HepG2 (cell line): ENCODE results near the gene CORO1C. TPM values are rescaled to one million over a fixed set of nuclear protein-coding genes. Genes with fewer than 3 reads are reported as not detected.

Experiments
- AGO1 ChIP-seq: fragments of 200-400 bp; formaldehyde crosslinking; IDR thresholded peaks from 2 replicates; pipeline ENCODE4 v1.6.1; 2017; ENCODE audit warnings: mild to moderate bottlenecking, low read depth, low read length, moderate library complexity; ENCODE audit not compliant: poor library complexity, severe bottlenecking
- FLYWCH1 ChIP-seq: sonication (generic); formaldehyde crosslinking; IDR thresholded peaks from 2 replicates; pipeline ENCODE4 v1.8.1; 2023; ENCODE audit warnings: mild to moderate bottlenecking, missing genetic modification reagents
- HOXA7 ChIP-seq: sonication (generic); formaldehyde crosslinking; IDR thresholded peaks from 2 replicates; pipeline ENCODE4 v1.8.1; 2022; ENCODE audit warnings: mild to moderate bottlenecking, missing genetic modification reagents, moderate library complexity
- HOXD1 ChIP-seq: sonication (generic); formaldehyde crosslinking; IDR thresholded peaks from 2 replicates; pipeline ENCODE4 v1.5.0; 2020; ENCODE audit warnings: missing genetic modification reagents
- KDM1A ChIP-seq: IDR thresholded peaks from 2 replicates; pipeline ENCODE4 v1.6.1; 2016; ENCODE audit warnings: missing compliant biosample characterization
- MYPOP ChIP-seq: sonication (generic); formaldehyde crosslinking; IDR thresholded peaks from 2 replicates; pipeline ENCODE4 v1.8.1; 2023; ENCODE audit warnings: mild to moderate bottlenecking, moderate library complexity, missing genetic modification reagents
- NONO ChIP-seq, 2 experiments: fragments of 450-650 bp in 1 of 2; sonication (generic) in 1 of 2; formaldehyde crosslinking in 1 of 2; IDR thresholded peaks in 1 of 2; conservative IDR thresholded peaks in 1 of 2; 2 replicates each; pipeline versions ENCODE4 v1.6.1 to v1.8.0; 2017 to 2022; ENCODE audit warnings: mild to moderate bottlenecking in 1 of 2, missing genetic modification reagents in 1 of 2, moderate library complexity in 1 of 2
- PCBP2 ChIP-seq: fragments of 200-400 bp; formaldehyde crosslinking; optimal IDR thresholded peaks from 2 replicates; pipeline ENCODE3; 2018; ENCODE audit warnings: low read length, low read depth; ENCODE audit not compliant: poor library complexity, severe bottlenecking
- RAD21 ChIP-seq: fragments of 450-650 bp; formaldehyde crosslinking; IDR thresholded peaks from 2 replicates; pipeline ENCODE4 v1.5.0; 2020; ENCODE audit warnings: mild to moderate bottlenecking
- SATB2 ChIP-seq: sonication (generic); formaldehyde crosslinking; IDR thresholded peaks from 2 replicates; pipeline ENCODE4 v1.5.0; 2020; ENCODE audit warnings: missing genetic modification reagents
- TBX3 ChIP-seq: fragments of 450-650 bp; IDR thresholded peaks from 2 replicates; pipeline ENCODE4 v1.6.1; 2017; ENCODE audit warnings: antibody characterized with exemption, mild to moderate bottlenecking, inconsistent platforms, borderline replicate concordance
- ZFP36 ChIP-seq: fragments of 150-350 bp; IDR thresholded peaks from 2 replicates; pipeline ENCODE4 v1.6.1; 2018; ENCODE audit warnings: borderline replicate concordance, low read length, low read depth; ENCODE audit not compliant: partially characterized antibody
- ZNF101 ChIP-seq: sonication (generic); formaldehyde crosslinking; IDR thresholded peaks from 2 replicates; pipeline ENCODE4 v1.4.0; 2020; ENCODE audit warnings: mild to moderate bottlenecking, low read depth, missing genetic modification reagents, borderline replicate concordance
- ZNF138 ChIP-seq: sonication (generic); formaldehyde crosslinking; IDR thresholded peaks from 2 replicates; pipeline ENCODE4 v1.5.0; 2020; ENCODE audit warnings: mild to moderate bottlenecking, low read depth, missing genetic modification reagents
- ZNF280D ChIP-seq: sonication (generic); formaldehyde crosslinking; IDR thresholded peaks from 2 replicates; pipeline ENCODE4 v1.5.1; 2020; ENCODE audit warnings: mild to moderate bottlenecking, missing genetic modification reagents
- ZNF563 ChIP-seq: sonication (generic); formaldehyde crosslinking; IDR thresholded peaks from 2 replicates; pipeline ENCODE4 v1.8.0; 2022; ENCODE audit warnings: mild to moderate bottlenecking, moderate library complexity, missing genetic modification reagents
- ZNF891 ChIP-seq: sonication (generic); formaldehyde crosslinking; IDR thresholded peaks from 2 replicates; pipeline ENCODE4 v1.5.0; 2020; ENCODE audit warnings: mild to moderate bottlenecking, missing genetic modification reagents
- ZSCAN31 ChIP-seq: sonication (generic); formaldehyde crosslinking; IDR thresholded peaks from 2 replicates; pipeline ENCODE4 v1.5.0; 2020; ENCODE audit warnings: low read depth, mild to moderate bottlenecking, missing genetic modification reagents
- polyA plus RNA-seq, 8 experiments: library from polyadenylated mRNA; depleted of rRNA in 3 of 8; stranded (reverse) in 7 of 8; unstranded in 1 of 8; fragments of >200 nt; fragmentation: Illumina TruSeq in 4 of 8; extraction: Trizol in 4 of 8; gene quantifications; 2 replicates each; pipeline versions ENCODE4 v1.2.1 to v1.2.3, GENCODE V29; 2011 to 2016; ENCODE audit warnings: low read depth in 4 of 8, missing spikeins in 1 of 8, mixed read lengths in 1 of 8; ENCODE audit not compliant: insufficient read depth in 1 of 8
- total RNA-seq, 5 experiments: library from RNA; depleted of rRNA; stranded (reverse); fragments of >200 nt; fragmentation: Illumina TruSeq; extraction: Trizol; gene quantifications; 2 replicates each; pipeline ENCODE4 v1.2.3, GENCODE V29; 2016; ENCODE audit warnings: low read depth in 1 of 5
- TF ChIP-seq, protein P1 (sequence below): sonication (generic); formaldehyde crosslinking; IDR thresholded peaks from 2 replicates; pipeline ENCODE4 v1.5.0; 2020; ENCODE audit warnings: mild to moderate bottlenecking, missing genetic modification reagents, borderline replicate concordance
- TF ChIP-seq, protein P2 (sequence below): sonication (generic); formaldehyde crosslinking; IDR thresholded peaks from 2 replicates; pipeline ENCODE4 v1.4.0; 2020; ENCODE audit warnings: missing genetic modification reagents, mild to moderate bottlenecking, borderline replicate concordance

CORO1C gene
- total and polyA plus RNA-seq, 2 of the 13 experiments (the other 11 are each of a cell fraction or from before 2014, with no cell fraction given), result 73.7 to 131 TPM

DNA sequence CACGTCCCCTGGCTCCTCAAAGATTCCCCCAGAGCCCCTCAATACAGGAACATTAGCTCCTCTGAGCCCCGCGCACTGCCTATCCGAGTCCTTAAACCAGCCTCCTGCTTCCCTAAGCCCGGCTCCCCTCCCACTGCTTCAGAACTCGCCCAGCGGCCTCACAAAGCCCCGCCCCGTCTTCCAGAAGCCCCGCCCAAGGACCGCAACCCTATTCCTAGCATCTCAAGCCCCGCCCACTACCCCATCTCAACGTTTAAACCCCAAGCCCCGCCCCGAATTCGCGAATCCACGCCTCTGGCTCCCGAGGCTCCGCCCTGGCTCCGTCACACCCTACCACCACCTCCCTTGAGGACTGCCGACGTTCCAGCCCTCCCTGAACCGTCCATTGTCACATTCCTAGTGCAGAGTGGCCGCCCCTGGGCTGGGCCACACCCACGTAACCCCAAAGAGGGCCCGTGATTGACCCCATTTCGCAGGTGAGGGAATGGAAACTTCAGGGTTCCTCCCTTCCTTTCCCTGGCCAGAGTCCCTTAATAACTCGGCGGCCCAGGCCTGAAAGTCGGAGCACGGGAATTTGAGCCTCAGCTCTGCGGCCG is 646 bp upstream of the CORO1C start (continued):
- TF ChIP-seq, protein P1, sequence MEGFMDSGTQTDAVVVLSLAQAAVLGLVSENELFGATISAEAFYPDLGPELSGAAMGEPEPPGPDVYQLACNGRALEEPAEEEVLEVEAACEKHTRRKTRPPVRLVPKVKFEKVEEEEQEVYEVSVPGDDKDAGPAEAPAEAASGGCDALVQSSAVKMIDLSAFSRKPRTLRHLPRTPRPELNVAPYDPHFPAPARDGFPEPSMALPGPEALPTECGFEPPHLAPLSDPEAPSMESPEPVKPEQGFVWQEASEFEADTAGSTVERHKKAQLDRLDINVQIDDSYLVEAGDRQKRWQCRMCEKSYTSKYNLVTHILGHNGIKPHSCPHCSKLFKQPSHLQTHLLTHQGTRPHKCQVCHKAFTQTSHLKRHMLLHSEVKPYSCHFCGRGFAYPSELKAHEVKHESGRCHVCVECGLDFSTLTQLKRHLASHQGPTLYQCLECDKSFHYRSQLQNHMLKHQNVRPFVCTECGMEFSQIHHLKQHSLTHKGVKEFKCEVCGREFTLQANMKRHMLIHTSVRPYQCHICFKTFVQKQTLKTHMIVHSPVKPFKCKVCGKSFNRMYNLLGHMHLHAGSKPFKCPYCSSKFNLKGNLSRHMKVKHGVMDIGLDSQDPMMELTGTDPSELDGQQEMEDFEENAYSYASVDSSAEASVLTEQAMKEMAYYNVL (CRISPR knock-in tag), result no peak; the same call in 1 of the 2 replicates
- TF ChIP-seq TBX3, result no peak
- no peak for TF ChIP-seq ZNF138 (CRISPR knock-in tag)
- no peak for TF ChIP-seq ZNF563
- TF ChIP-seq, protein P2, sequence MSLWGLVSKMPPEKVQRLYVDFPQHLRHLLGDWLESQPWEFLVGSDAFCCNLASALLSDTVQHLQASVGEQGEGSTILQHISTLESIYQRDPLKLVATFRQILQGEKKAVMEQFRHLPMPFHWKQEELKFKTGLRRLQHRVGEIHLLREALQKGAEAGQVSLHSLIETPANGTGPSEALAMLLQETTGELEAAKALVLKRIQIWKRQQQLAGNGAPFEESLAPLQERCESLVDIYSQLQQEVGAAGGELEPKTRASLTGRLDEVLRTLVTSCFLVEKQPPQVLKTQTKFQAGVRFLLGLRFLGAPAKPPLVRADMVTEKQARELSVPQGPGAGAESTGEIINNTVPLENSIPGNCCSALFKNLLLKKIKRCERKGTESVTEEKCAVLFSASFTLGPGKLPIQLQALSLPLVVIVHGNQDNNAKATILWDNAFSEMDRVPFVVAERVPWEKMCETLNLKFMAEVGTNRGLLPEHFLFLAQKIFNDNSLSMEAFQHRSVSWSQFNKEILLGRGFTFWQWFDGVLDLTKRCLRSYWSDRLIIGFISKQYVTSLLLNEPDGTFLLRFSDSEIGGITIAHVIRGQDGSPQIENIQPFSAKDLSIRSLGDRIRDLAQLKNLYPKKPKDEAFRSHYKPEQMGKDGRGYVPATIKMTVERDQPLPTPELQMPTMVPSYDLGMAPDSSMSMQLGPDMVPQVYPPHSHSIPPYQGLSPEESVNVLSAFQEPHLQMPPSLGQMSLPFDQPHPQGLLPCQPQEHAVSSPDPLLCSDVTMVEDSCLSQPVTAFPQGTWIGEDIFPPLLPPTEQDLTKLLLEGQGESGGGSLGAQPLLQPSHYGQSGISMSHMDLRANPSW, result no peak
- peak; percentile 67; the same call in 1 of the 2 replicates for TF ChIP-seq ZNF280D (CRISPR knock-in tag)
- TF ChIP-seq PCBP2, result no peak
- TF ChIP-seq MYPOP (CRISPR knock-in tag), result no peak
- no peak for TF ChIP-seq FLYWCH1
- no peak for TF ChIP-seq AGO1
- TF ChIP-seq ZSCAN31 (CRISPR knock-in tag), result no peak; the same call in 1 of the 2 replicates
- no peak for TF ChIP-seq ZNF101 (CRISPR knock-in tag)
- TF ChIP-seq SATB2 (CRISPR knock-in tag), result no peak; the same call in 1 of the 2 replicates
- TF ChIP-seq ZFP36, result no peak
- TF ChIP-seq NONO (IDR thresholded peaks at IDR 0.05), result no peak
- TF ChIP-seq NONO (CRISPR knock-in tag; conservative IDR thresholded peaks at IDR 0.05), result 0 out of 2 replicates have a peak, but pooled peaks have one; percentile 54
- no peak for TF ChIP-seq HOXD1
- no peak for TF ChIP-seq HOXA7
- no peak for TF ChIP-seq ZNF891 (CRISPR knock-in tag)
- TF ChIP-seq KDM1A, result no peak; the same call in 1 of the 2 replicates
- peak; percentile 15; the same call in 1 of the 2 replicates for TF ChIP-seq RAD21 (CRISPR knock-in tag)
